Calu3 (cell line): ENCODE measurements around the gene XRCC6. TPM values are rescaled to one million over a fixed set of nuclear protein-coding genes. Genes with fewer than 3 reads are reported as not detected.
"Not testable (repeated sequence)": the region's sequence is repeated elsewhere in the genome, so short reads cannot be mapped to it uniquely, and the experiment has no call there.

ENCODE experiments used
- BruUV-seq: library from RNA; stranded (reverse); fragments of 400-500 nt; replicated peaks from 2 replicates; lab custom pipeline; 2021; lab: Mats Ljungman, UMichigan
- CTCF ChIA-PET: fragments of 300-600 bp; sonication (Branson Sonifier 250); formaldehyde crosslinking; loops from one replicate; lab custom pipeline; 2022; ENCODE audit warnings: antibody characterized with exemption; lab: Charles Lee
- DNase-seq: peaks from one replicate; pipeline ENCODE4 v3.0.0; 2022
- H3K27ac Mint-ChIP-seq: one replicate; pipeline ENCODE4 v1.8.0; 2022; ENCODE audit warnings: mixed read lengths; ENCODE audit not compliant: unreplicated experiment
- H3K27me3 Mint-ChIP-seq: one replicate; pipeline ENCODE4 v1.8.0; 2022; ENCODE audit warnings: mixed read lengths; ENCODE audit not compliant: unreplicated experiment
- H3K36me3 Mint-ChIP-seq: one replicate; pipeline ENCODE4 v1.8.0; 2022; ENCODE audit warnings: mild to moderate bottlenecking, moderate library complexity, mixed read lengths; ENCODE audit not compliant: insufficient read depth, unreplicated experiment
- H3K4me1 Mint-ChIP-seq: one replicate; pipeline ENCODE4 v1.8.0; 2022; ENCODE audit warnings: mild to moderate bottlenecking, low read depth, mixed read lengths; ENCODE audit not compliant: unreplicated experiment
- H3K4me3 Mint-ChIP-seq: one replicate; pipeline ENCODE4 v1.8.0; 2022; ENCODE audit warnings: mild to moderate bottlenecking, low read depth, moderate library complexity, mixed read lengths; ENCODE audit not compliant: unreplicated experiment
- H3K9me3 Mint-ChIP-seq: one replicate; pipeline ENCODE4 v1.8.0; 2022; ENCODE audit warnings: low read depth, mixed read lengths; ENCODE audit not compliant: unreplicated experiment
- intact Hi-C: fragments of 100-400 bp; cut with micrococcal nuclease; formaldehyde crosslinking; loops from one replicate; pipeline ENCODE4 v1.10.0; 2022; ENCODE audit not compliant: unreplicated experiment
- total RNA-seq: library from RNA; stranded (reverse); gene quantifications from 2 replicates; pipeline ENCODE4 v1.2.3, GENCODE V29; 2022
- TF ChIP-seq, protein P1 (sequence below): fragments of 200-600 bp; IDR thresholded peaks from one replicate; pipeline ENCODE4 v1.8.0; 2022; ENCODE audit warnings: antibody characterized with exemption; ENCODE audit not compliant: unreplicated experiment

The XRCC6 gene
- total RNA-seq, 1 experiment from 2014 or later, result 401 TPM

DNA sequence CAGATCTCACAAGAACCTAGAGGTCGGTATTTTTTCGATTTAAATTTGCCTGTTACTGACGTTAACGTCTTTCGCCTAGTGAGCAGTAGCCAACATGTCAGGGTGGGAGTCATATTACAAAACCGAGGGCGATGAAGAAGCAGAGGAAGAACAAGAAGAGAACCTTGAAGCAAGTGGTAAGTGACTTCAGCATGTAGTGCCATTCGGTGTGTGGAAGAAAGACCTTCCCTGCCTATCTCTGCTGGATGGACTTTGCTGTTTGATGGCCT, 750 bp downstream of the XRCC6 start:
- Mint-ChIP-seq H3K4me1 (peaks cover 10% of the 10 kb centered on the region), H3K36me3 (peaks cover 78% of the 10 kb centered on the region), H3K27me3 (no peaks in the 10 kb centered on the region), H3K27ac (peak overlapping the region; percentile 92), H3K9me3 (no peaks in the 10 kb centered on the region), H3K4me3 (peak overlapping the region; percentile 92)
- CTCF ChIA-PET, result interaction anchor here (0.5 to 1.7 kb wide), 4 partner anchors 17 to 45 kb away, joined by 3 to 8 read pairs (median 4); partner anchors contain the start of gene PMM1
- no peak for DNase-seq
- no TSS peak for BruUV-seq
- TF ChIP-seq, protein P1, sequence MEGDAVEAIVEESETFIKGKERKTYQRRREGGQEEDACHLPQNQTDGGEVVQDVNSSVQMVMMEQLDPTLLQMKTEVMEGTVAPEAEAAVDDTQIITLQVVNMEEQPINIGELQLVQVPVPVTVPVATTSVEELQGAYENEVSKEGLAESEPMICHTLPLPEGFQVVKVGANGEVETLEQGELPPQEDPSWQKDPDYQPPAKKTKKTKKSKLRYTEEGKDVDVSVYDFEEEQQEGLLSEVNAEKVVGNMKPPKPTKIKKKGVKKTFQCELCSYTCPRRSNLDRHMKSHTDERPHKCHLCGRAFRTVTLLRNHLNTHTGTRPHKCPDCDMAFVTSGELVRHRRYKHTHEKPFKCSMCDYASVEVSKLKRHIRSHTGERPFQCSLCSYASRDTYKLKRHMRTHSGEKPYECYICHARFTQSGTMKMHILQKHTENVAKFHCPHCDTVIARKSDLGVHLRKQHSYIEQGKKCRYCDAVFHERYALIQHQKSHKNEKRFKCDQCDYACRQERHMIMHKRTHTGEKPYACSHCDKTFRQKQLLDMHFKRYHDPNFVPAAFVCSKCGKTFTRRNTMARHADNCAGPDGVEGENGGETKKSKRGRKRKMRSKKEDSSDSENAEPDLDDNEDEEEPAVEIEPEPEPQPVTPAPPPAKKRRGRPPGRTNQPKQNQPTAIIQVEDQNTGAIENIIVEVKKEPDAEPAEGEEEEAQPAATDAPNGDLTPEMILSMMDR, result no peak
- intact Hi-C loops, result no loop called here

DNA sequence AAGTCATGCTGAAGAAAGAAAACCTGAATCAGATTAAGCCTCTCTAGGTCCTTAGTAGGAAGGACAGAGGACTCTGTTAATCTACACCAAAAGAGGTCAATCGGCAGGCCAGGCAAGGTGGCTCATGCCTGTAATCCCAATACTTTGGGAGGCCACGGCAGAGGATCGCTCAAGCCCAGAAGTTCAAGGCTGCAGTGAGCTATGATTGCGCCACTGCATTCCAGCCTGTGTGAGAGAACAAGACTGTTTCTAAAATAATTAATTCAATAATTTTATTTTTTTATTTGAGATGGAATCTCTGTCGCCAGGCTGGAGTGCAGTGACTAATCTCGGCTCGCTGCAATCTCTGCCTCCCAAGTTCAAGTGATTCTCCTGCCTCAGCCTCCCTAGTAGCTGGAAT, 4.5 kb downstream of the XRCC6 start:
- no peak for DNase-seq
- Mint-ChIP-seq H3K36me3 (peaks cover 89% of the 10 kb centered on the region), H3K27me3 (no peaks in the 10 kb centered on the region), H3K4me3 (no peak overlapping the region), H3K27ac (no peak overlapping the region), H3K9me3 (no peaks in the 10 kb centered on the region), H3K4me1 (peaks cover 10% of the 10 kb centered on the region)
- no TSS peak for BruUV-seq
- CTCF ChIA-PET, result no interaction called here
- intact Hi-C loops, result no loop called here
- TF ChIP-seq, protein P1, result no peak

DNA sequence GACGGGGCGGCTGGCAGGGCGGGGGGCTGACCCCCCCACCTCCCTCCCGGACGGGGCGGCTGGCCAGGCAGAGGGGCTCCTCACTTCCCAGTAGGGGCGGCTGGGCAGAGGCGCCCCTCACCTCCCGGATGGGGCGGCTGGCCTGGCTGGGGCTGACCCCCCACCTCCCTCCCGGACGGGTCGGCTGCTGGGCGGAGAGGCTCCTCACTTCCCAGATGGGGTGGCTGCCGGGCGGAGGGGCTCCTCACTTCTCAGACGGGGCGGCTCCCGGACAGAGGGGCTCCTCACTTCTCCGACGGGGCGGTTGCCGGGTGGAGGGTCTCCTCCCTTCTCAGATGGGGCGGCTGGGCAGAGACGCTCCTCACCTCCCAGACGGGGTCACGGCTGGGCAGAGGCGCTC, 10.0 kb downstream of the XRCC6 start:
- H3K4me3 Mint-ChIP-seq, H3K27ac Mint-ChIP-seq, intact Hi-C loops, H3K27me3 Mint-ChIP-seq, CTCF ChIA-PET, H3K9me3 Mint-ChIP-seq, BruUV-seq, DNase-seq, H3K4me1 Mint-ChIP-seq: not testable (repeated sequence)
- H3K36me3 Mint-ChIP-seq, result peaks cover 89% of the 10 kb centered on the region

DNA sequence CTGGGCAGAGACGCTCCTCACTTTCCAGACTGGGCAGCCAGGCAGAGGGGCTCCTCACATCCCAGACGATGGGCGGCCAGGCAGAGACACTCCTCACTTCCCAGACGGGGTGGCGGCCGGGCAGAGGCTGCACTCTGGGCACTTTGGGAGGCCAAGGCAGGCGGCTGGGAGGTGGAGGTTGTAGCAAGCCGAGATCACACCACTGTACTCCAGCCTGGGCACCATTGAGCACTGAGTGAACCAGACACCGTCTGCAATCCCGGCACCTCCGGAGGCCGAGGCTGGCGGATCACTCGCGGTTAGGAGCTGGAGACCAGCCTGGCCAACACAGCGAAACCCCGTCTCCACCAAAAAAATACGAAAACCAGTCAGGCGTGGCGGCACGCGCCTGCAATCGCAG, 10.5 kb downstream of the XRCC6 start:
- H3K36me3 Mint-ChIP-seq, result peaks cover 94% of the 10 kb centered on the region
- H3K27ac Mint-ChIP-seq, H3K27me3 Mint-ChIP-seq, H3K4me3 Mint-ChIP-seq, CTCF ChIA-PET, DNase-seq, intact Hi-C loops, BruUV-seq, H3K4me1 Mint-ChIP-seq, H3K9me3 Mint-ChIP-seq: not testable (repeated sequence)

DNA sequence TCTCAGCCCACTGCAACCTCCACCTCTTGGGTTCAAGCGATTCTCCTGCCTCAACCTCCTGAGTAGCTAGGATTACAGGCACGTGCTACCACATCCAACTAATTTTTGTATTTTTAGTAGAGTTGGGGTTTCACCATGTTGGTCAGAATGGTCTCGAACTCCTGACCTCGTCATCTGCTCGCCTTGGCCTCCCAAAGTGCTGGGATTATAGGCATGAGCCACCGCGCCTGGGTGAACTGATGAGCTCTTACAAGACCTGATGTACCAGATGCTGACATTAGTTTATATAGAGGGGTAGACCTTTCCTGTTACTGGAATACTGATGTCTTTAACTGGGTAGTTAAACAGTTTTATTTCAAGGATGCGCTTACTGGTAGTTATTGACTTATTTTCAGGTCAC, 13.5 kb downstream of the XRCC6 start:
- H3K4me3 Mint-ChIP-seq, BruUV-seq, intact Hi-C loops, DNase-seq, H3K4me1 Mint-ChIP-seq, H3K27ac Mint-ChIP-seq, H3K27me3 Mint-ChIP-seq, H3K9me3 Mint-ChIP-seq: not testable (repeated sequence)
- H3K36me3 Mint-ChIP-seq, result peaks cover 79% of the 10 kb centered on the region
- CTCF ChIA-PET, result interaction anchor here (0.5 to 0.6 kb wide), 2 partner anchors 9 to 210 kb away, joined by 3 to 6 read pairs; no protein-coding TSS in a partner anchor

DNA sequence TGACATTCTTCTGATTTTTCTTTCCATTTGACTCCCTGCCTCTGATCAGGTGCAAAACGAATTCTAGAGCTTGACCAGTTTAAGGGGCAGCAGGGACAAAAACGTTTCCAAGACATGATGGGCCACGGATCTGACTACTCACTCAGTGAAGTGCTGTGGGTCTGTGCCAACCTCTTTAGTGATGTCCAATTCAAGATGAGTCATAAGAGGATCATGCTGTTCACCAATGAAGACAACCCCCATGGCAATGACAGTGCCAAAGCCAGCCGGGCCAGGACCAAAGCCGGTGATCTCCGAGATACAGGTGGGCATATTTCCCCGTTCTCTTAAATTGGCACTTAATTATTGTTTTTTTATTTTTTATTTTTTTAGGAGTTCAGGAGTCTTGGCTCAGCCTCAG, 15.4 kb downstream of the XRCC6 start:
- peaks cover 9% of the 10 kb centered on the region for H3K4me1 Mint-ChIP-seq
- no TSS peak for BruUV-seq
- H3K4me3 Mint-ChIP-seq, result no peak overlapping the region
- no peaks in the 10 kb centered on the region for H3K27me3 Mint-ChIP-seq
- intact Hi-C loops, result no loop called here
- no peak for DNase-seq
- TF ChIP-seq, protein P1, result no peak
- H3K36me3 Mint-ChIP-seq, result peaks cover 78% of the 10 kb centered on the region
- CTCF ChIA-PET, result no interaction called here
- H3K27ac Mint-ChIP-seq, result no peak overlapping the region
- no peaks in the 10 kb centered on the region for H3K9me3 Mint-ChIP-seq

DNA sequence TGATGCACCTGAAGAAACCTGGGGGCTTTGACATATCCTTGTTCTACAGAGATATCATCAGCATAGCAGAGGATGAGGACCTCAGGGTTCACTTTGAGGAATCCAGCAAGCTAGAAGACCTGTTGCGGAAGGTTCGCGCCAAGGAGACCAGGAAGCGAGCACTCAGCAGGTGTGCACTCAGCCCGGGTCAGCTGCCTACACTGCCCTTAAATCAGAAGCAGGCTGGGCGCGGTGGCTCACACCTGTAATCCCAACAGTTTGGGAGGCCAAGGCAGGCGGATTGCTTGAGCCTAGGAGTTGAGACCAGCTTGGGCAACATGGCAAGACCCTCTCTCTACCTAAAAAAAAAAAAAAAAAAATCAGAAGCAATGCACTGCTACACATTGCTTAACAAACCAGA, 16.5 kb downstream of the XRCC6 start:
- H3K9me3 Mint-ChIP-seq, DNase-seq, H3K4me1 Mint-ChIP-seq, H3K27ac Mint-ChIP-seq, H3K4me3 Mint-ChIP-seq, intact Hi-C loops, BruUV-seq, H3K27me3 Mint-ChIP-seq: not testable (repeated sequence)
- H3K36me3 Mint-ChIP-seq, result peaks cover 78% of the 10 kb centered on the region
- CTCF ChIA-PET, result interaction anchor here (0.6 to 1.2 kb wide), 4 partner anchors 16 to 396 kb away, joined by 3 to 6 read pairs (median 4); partner anchors contain the start of gene XRCC6
